GM12878 (cell line): Measurements from ENCODE around the gene ADCY7. TPM values are rescaled to one million over a fixed set of nuclear protein-coding genes. Genes with fewer than 3 reads are reported as not detected.
A peak's percentile ranks its signal among the peaks of the same experiment; 100 is the strongest.

ENCODE experiments used
- ATAC-seq: fragments of 200-7000 bp; cut with Tn5 transposase; 3 replicates; pipeline ENCODE4 v1.9.1; 2020; ENCODE audit warnings: mild to moderate bottlenecking, moderate library complexity
- BruUV-seq: library from RNA; stranded (reverse); fragments of 400-500 nt; replicated peaks from 2 replicates; lab custom pipeline; 2021; lab: Mats Ljungman, UMichigan
- CTCF ChIA-PET: fragments of 300-600 bp; sonication (Branson Sonifier 250); formaldehyde crosslinking; extraction: SDS; loops from one replicate; lab custom pipeline; 2021; ENCODE audit warnings: inconsistent platforms; lab: Yijun Ruan, JAX
- POLR2A ChIA-PET: fragments of 350-600 bp; formaldehyde crosslinking; extraction: SDS; loops from one replicate; lab custom pipeline; 2021; ENCODE audit warnings: inconsistent platforms; lab: Charles Lee
- RAD21 ChIA-PET: fragments of 300-600 bp; sonication (Branson Sonifier 250); formaldehyde crosslinking; loops from one replicate; lab custom pipeline; 2023; ENCODE audit warnings: antibody characterized with exemption; ENCODE audit not compliant: unreplicated experiment; lab: Charles Lee
- SMC1A ChIA-PET: fragments of 300-600 bp; sonication (Branson Sonifier 250); formaldehyde crosslinking; loops from one replicate; lab custom pipeline; 2023; ENCODE audit not compliant: unreplicated experiment, uncharacterized antibody; lab: Charles Lee
- DNase-seq: peaks from one replicate; pipeline ENCODE4 v3.0.0-alpha.2; 2011; ENCODE audit warnings: low read depth, low spot score
- FAIRE-seq: peaks from 3 replicates; lab custom pipeline; 2011; peaks lifted over from hg19 to GRCh38; lab: Jason Lieb, UNC
- H2AFZ ChIP-seq: 2 replicates; pipeline ENCODE4 v1.6.0; 2011; ENCODE audit warnings: low read depth, low read length, control low read depth; ENCODE audit not compliant: control insufficient read depth
- H3K27ac ChIP-seq: 2 replicates; pipeline ENCODE4 v1.5.1; 2011; ENCODE audit warnings: control low read depth; ENCODE audit not compliant: control insufficient read depth, insufficient read depth
- H3K27me3 ChIP-seq, 2 experiments: replicated peaks in 1 of 2; 2 replicates each; pipeline versions ENCODE4 v1.6.0 to v1.6.1; 2011; ENCODE audit warnings: low read length in 1 of 2; ENCODE audit not compliant: control insufficient read depth in 2 of 2, insufficient read depth in 2 of 2
- H3K36me3 ChIP-seq, 2 experiments: 2 replicates each; pipeline ENCODE4 v1.5.1; 2011; ENCODE audit warnings: low read length in 1 of 2; ENCODE audit not compliant: control insufficient read depth in 2 of 2, insufficient read depth in 2 of 2
- H3K4me1 ChIP-seq: 2 replicates; pipeline ENCODE4 v1.6.1; 2011; ENCODE audit warnings: mild to moderate bottlenecking, low read length, moderate library complexity, mixed read lengths; ENCODE audit not compliant: control insufficient read depth, insufficient read depth
- H3K4me2 ChIP-seq: 2 replicates; pipeline ENCODE4 v1.6.0; 2011; ENCODE audit warnings: control low read depth; ENCODE audit not compliant: control insufficient read depth, insufficient read depth
- H3K4me3 ChIP-seq: fragments of 200-600 bp; sonication (generic); 2 replicates; pipeline ENCODE4 v1.5.1; 2016
- H3K79me2 ChIP-seq: 2 replicates; pipeline ENCODE4 v1.6.0; 2011; ENCODE audit warnings: low read length; ENCODE audit not compliant: control insufficient read depth, insufficient read depth
- H3K9ac ChIP-seq: 2 replicates; pipeline ENCODE4 v1.8.0; 2011; ENCODE audit warnings: low read length, control low read depth, mixed read lengths; ENCODE audit not compliant: control insufficient read depth, insufficient read depth
- H3K9me3 ChIP-seq: replicated peaks from 3 replicates; pipeline ENCODE4 v1.5.1; 2011; ENCODE audit warnings: mild to moderate bottlenecking, low read length; ENCODE audit not compliant: control insufficient read depth, insufficient read depth
- H4K20me1 ChIP-seq: 2 replicates; pipeline ENCODE4 v1.6.0; 2011; ENCODE audit not compliant: control insufficient read depth, insufficient read depth
- KAT2A ChIP-seq: conservative IDR thresholded peaks from 2 replicates; pipeline ENCODE4 v1.6.1; 2011; ENCODE audit warnings: low read depth, low read length; ENCODE audit not compliant: control insufficient read depth
- SMC3 ChIP-seq: IDR thresholded peaks from 2 replicates; pipeline ENCODE4 v1.6.1; 2011; ENCODE audit warnings: low read length, improper control_type of control experiment, borderline replicate concordance
- ZNF217 ChIP-seq: fragments of 450-650 bp; IDR thresholded peaks from 2 replicates; pipeline ENCODE4 v1.6.1; 2017; ENCODE audit warnings: antibody characterized with exemption, mild to moderate bottlenecking
- WGBS: methylation state at CpG from one replicate; pipeline ENCODE4 v1.1.6; 2016; ENCODE audit warnings: low lambda C conversion rate; ENCODE audit not compliant: insufficient replicate concordance, insufficient coverage; ENCODE audit errors: missing lambda C conversion rate; 5-methylcytosine and 5-hydroxymethylcytosine counted together
- in situ Hi-C: fragments of 300-500 bp; cut with MboI; formaldehyde crosslinking; loops from 9 replicates; pipeline ENCODE4 v1.14.3; 2018; ENCODE audit warnings: mixed read lengths
- intact Hi-C: fragments of 100-400 bp; cut with micrococcal nuclease; formaldehyde crosslinking; loops from one replicate; pipeline ENCODE4 v1.14.2; 2022; ENCODE audit not compliant: unreplicated experiment
- polyA plus RNA-seq, 11 experiments: library from polyadenylated mRNA; depleted of rRNA in 4 of 11; unstranded in 6 of 11; stranded (reverse) in 5 of 11; fragments of >200 nt; fragmentation: Nextera tagmentation in 4 of 11; fragmentation: Illumina TruSeq in 1 of 11; extraction: Ambion mirVana in 4 of 11; extraction: Trizol in 1 of 11; gene quantifications; 1 replicate in 1 of 11; 2 replicates in 10 of 11; pipeline versions ENCODE4 v1.2.1 to v1.2.3, GENCODE V29; 2011 to 2016; ENCODE audit warnings: inconsistent platforms in 2 of 11, missing spikeins in 2 of 11, low read depth in 1 of 11
- total RNA-seq, 4 experiments: library from RNA; depleted of rRNA in 3 of 4; stranded (reverse); fragments of >200 nt in 3 of 4; fragmentation: Illumina TruSeq in 1 of 4; extraction: Trizol in 1 of 4; gene quantifications; 2 replicates each; pipeline versions ENCODE4 v1.2.1 to v1.2.3, GENCODE V29; 2013 to 2021
- TF ChIP-seq, protein P1 (sequence below), 3 experiments: IDR thresholded peaks in 2 of 3; conservative IDR thresholded peaks in 1 of 3; 2 replicates each; pipeline ENCODE4 v1.5.1; 2011; ENCODE audit warnings: low read depth in 3 of 3, low read length in 3 of 3, mild to moderate bottlenecking in 3 of 3, control low read depth in 2 of 3, moderate library complexity in 2 of 3, inconsistent platforms in 1 of 3, mixed read lengths in 1 of 3; ENCODE audit not compliant: control insufficient read depth in 2 of 3, insufficient read depth in 1 of 3; ENCODE audit errors: extremely low read depth in 1 of 3

Gene ADCY7
- total and polyA plus RNA-seq, 10 of the 15 experiments (the other 5 are each of a cell fraction or from before 2014, with no cell fraction given) = 1.2 to 87.9 (median 24.4) TPM

GRCh38 chr16:50354629-50355456 is 88.5 kb downstream of the ADCY7 start:
- ChIA-PET RAD21 (interaction anchor here (0.6 to 3.5 kb wide), 24 partner anchors 9 to 452 kb away, joined by 3 to 28 read pairs (median 4); partner anchors contain the start of genes CNEP1R1 and HEATR3), SMC1A (interaction anchor here (0.7 to 5.7 kb wide), 32 partner anchors 11 to 497 kb away, joined by 3 to 82 read pairs (median 5); partner anchors contain the start of genes ADCY7, CNEP1R1 and HEATR3), POLR2A (no interaction called here), CTCF (interaction anchor here (0.6 to 13.3 kb wide), 51 partner anchors 12 to 455 kb away, joined by 3 to 236 read pairs (median 5); partner anchors contain the start of genes BRD7, CNEP1R1 and HEATR3)
- Histone ChIP-seq H3K4me1 (no peaks in the 10 kb centered on the region), H3K27me3 (no peaks in the 10 kb centered on the region), H3K4me3 (no peak overlapping the region), H3K9me3 (no peaks in the 10 kb centered on the region), H3K9ac (no peak overlapping the region), H3K27ac (no peak overlapping the region), H3K4me2 (no peak overlapping the region), H3K79me2 (no peaks in the 10 kb centered on the region; the same call in none of the 2 replicates), H2AFZ (no peak overlapping the region), H4K20me1 (no peaks in the 10 kb centered on the region), H3K36me3 (peaks cover 0 to 24% of the 10 kb centered on the region in 2 experiments; a peak in 2 of 4 replicates)
- BruUV-seq = no TSS peak
- DNase-seq (no peak), FAIRE-seq (no peak), ATAC-seq (no peak)
- in situ Hi-C loops (loop anchor here (5.0 kb wide), 1 partner anchor 143 kb away; no protein-coding TSS in a partner anchor), intact Hi-C loops (loop anchor here (1.0 to 10.0 kb wide), 2 partner anchors 110 to 141 kb away; no protein-coding TSS in a partner anchor)
- TF ChIP-seq SMC3 = peak; percentile 53; the same call in 1 of the 2 replicates
- no peak for TF ChIP-seq KAT2A
- TF ChIP-seq, protein P1, sequence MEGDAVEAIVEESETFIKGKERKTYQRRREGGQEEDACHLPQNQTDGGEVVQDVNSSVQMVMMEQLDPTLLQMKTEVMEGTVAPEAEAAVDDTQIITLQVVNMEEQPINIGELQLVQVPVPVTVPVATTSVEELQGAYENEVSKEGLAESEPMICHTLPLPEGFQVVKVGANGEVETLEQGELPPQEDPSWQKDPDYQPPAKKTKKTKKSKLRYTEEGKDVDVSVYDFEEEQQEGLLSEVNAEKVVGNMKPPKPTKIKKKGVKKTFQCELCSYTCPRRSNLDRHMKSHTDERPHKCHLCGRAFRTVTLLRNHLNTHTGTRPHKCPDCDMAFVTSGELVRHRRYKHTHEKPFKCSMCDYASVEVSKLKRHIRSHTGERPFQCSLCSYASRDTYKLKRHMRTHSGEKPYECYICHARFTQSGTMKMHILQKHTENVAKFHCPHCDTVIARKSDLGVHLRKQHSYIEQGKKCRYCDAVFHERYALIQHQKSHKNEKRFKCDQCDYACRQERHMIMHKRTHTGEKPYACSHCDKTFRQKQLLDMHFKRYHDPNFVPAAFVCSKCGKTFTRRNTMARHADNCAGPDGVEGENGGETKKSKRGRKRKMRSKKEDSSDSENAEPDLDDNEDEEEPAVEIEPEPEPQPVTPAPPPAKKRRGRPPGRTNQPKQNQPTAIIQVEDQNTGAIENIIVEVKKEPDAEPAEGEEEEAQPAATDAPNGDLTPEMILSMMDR (IDR thresholded peaks at IDR 0.05 in 2 of 3, conservative IDR thresholded peaks at IDR 0.05 in 1 of 3; ENCODE audit: control insufficient read depth in 2 of 3, extremely low read depth in 1 of 3, insufficient read depth in 1 of 3, low read depth in 3 of 3, low read length in 3 of 3) = peak; percentile 31 to 52 (median 50); a peak in 4 of 6 replicates
- no peak for TF ChIP-seq ZNF217
- 73% methylated on average over 11 of the region's 11 CpGs for WGBS
